Astrocyte (in vitro differentiated cells and primary cell): ENCODE results near the gene CBLN3. TPM values are rescaled to one million over a fixed set of nuclear protein-coding genes. Genes with fewer than 3 reads are reported as not detected.

Experiments used
- DNase-seq: peaks from one replicate; pipeline ENCODE4 v3.0.0-alpha.2; 2010; ENCODE audit warnings: low read depth
- FAIRE-seq: peaks from 2 replicates; lab custom pipeline; 2011; peaks lifted over from hg19 to GRCh38; lab: Jason Lieb, UNC
- H2AFZ ChIP-seq: 2 replicates; pipeline ENCODE4 v1.6.0; 2012; ENCODE audit warnings: low read depth, low read length, inconsistent platforms
- H3K27ac ChIP-seq: 2 replicates; pipeline ENCODE4 v1.5.1; 2011; ENCODE audit warnings: low read depth, low read length, inconsistent platforms
- H3K27me3 ChIP-seq: 2 replicates; pipeline ENCODE4 v1.6.0; 2011; ENCODE audit warnings: low read length, inconsistent platforms; ENCODE audit not compliant: insufficient read depth
- H3K36me3 ChIP-seq: 2 replicates; pipeline ENCODE4 v1.5.1; 2011; ENCODE audit warnings: low read length, inconsistent platforms; ENCODE audit not compliant: insufficient read depth
- H3K4me1 ChIP-seq: 2 replicates; pipeline ENCODE4 v1.5.1; 2011; ENCODE audit warnings: low read length, inconsistent platforms; ENCODE audit not compliant: insufficient read depth
- H3K4me2 ChIP-seq: 2 replicates; pipeline ENCODE4 v1.6.0; 2012; ENCODE audit warnings: low read length, inconsistent platforms
- H3K4me3 ChIP-seq: 2 replicates; pipeline ENCODE4 v1.5.1; 2011; ENCODE audit warnings: low read depth, mild to moderate bottlenecking, low read length, inconsistent platforms; ENCODE audit not compliant: insufficient read depth
- H3K79me2 ChIP-seq: 2 replicates; pipeline ENCODE4 v1.6.0; 2012; ENCODE audit warnings: mild to moderate bottlenecking, low read length, inconsistent platforms; ENCODE audit not compliant: insufficient read depth
- H3K9ac ChIP-seq: 2 replicates; pipeline ENCODE4 v1.6.0; 2012; ENCODE audit warnings: mild to moderate bottlenecking, low read length, inconsistent platforms
- H3K9me3 ChIP-seq: 2 replicates; pipeline ENCODE4 v1.5.1; 2012; ENCODE audit warnings: low read depth, mild to moderate bottlenecking, low read length, inconsistent platforms; ENCODE audit not compliant: insufficient read depth
- H4K20me1 ChIP-seq: 2 replicates; pipeline ENCODE4 v1.6.0; 2012; ENCODE audit warnings: low read length, inconsistent platforms; ENCODE audit not compliant: insufficient read depth
- H3K27ac Mint-ChIP-seq: one replicate; pipeline ENCODE4 v1.8.0; 2021; ENCODE audit warnings: mild to moderate bottlenecking, mixed read lengths; ENCODE audit not compliant: unreplicated experiment
- H3K27me3 Mint-ChIP-seq: one replicate; pipeline ENCODE4 v1.8.0; 2021; ENCODE audit warnings: low read depth, mixed read lengths; ENCODE audit not compliant: unreplicated experiment
- H3K36me3 Mint-ChIP-seq: one replicate; pipeline ENCODE4 v1.8.0; 2021; ENCODE audit warnings: low read depth, mixed read lengths; ENCODE audit not compliant: unreplicated experiment
- H3K4me1 Mint-ChIP-seq: one replicate; pipeline ENCODE4 v1.8.0; 2021; ENCODE audit warnings: low read depth, mixed read lengths; ENCODE audit not compliant: unreplicated experiment
- H3K4me3 Mint-ChIP-seq: one replicate; pipeline ENCODE4 v1.8.0; 2021; ENCODE audit warnings: mild to moderate bottlenecking, moderate library complexity, mixed read lengths; ENCODE audit not compliant: unreplicated experiment
- H3K9me3 Mint-ChIP-seq: one replicate; pipeline ENCODE4 v1.8.0; 2021; ENCODE audit warnings: mild to moderate bottlenecking, mixed read lengths; ENCODE audit not compliant: unreplicated experiment
- EZH2 ChIP-seq: IDR thresholded peaks from 2 replicates; pipeline ENCODE4 v1.6.1; 2012; ENCODE audit warnings: mild to moderate bottlenecking, low read length, inconsistent platforms; ENCODE audit not compliant: insufficient read depth
- total RNA-seq: library from RNA; stranded (reverse); gene quantifications from 2 replicates; pipeline ENCODE4 v1.2.1, GENCODE V29; 2021
- TF ChIP-seq, protein P1 (sequence below): IDR thresholded peaks from 2 replicates; pipeline ENCODE4 v1.5.1; 2011; ENCODE audit warnings: low read depth, mild to moderate bottlenecking, inconsistent platforms, low read length, moderate library complexity; ENCODE audit not compliant: insufficient read depth

The CBLN3 gene
- total RNA-seq, 1 donor from 2014 or later: 3.9 TPM

DNA sequence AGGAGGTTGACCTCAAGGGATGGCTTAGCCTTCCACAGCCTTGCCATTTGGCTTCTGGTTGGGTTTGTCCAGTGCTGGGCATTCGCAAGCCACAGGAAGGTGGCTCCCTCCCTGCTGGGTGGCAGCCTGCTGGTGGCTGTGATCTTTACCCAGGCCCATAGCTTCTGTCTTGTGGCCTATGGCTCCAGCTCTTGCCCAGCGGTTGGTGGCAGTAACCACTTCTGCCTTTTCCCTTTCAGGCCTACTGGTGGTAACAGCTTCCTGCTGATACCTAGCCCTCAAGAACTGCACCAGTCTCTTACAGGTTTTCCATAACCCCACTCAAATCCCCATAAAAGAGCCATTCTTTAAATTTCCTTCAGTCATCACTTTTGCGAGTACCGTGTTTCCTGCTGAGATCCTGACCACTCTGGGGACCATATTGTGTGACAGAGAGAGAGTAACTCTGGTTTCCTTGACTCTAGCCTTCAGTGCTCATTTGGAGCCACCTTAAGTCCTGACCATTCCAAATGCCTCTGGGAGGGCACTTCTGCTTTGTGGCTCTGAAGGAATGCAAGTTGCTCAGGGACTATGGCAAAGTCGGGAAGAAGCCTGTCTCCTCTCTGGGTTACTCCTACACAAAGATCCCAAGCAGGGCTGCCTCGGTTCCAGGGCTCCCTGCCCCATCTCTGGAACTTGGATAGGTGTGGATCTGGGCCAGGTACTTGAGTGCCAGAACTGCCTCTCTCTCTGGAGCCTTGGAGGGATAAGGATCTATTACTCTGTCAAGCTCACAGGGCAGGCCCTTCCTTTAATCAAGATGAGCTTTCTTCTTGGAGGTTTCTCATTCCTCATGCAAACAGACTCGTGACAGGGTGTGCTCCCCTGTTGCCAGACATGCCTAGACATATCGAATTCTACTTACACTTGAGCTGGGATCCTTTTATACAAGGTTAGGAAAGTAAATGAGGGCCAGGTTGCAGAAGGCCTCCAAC lies 33.6 kb downstream of the CBLN3 start:
- peaks cover 28% of the 10 kb centered on the region for H3K4me1 Mint-ChIP-seq
- TF ChIP-seq EZH2: no peak
- TF ChIP-seq, protein P1, sequence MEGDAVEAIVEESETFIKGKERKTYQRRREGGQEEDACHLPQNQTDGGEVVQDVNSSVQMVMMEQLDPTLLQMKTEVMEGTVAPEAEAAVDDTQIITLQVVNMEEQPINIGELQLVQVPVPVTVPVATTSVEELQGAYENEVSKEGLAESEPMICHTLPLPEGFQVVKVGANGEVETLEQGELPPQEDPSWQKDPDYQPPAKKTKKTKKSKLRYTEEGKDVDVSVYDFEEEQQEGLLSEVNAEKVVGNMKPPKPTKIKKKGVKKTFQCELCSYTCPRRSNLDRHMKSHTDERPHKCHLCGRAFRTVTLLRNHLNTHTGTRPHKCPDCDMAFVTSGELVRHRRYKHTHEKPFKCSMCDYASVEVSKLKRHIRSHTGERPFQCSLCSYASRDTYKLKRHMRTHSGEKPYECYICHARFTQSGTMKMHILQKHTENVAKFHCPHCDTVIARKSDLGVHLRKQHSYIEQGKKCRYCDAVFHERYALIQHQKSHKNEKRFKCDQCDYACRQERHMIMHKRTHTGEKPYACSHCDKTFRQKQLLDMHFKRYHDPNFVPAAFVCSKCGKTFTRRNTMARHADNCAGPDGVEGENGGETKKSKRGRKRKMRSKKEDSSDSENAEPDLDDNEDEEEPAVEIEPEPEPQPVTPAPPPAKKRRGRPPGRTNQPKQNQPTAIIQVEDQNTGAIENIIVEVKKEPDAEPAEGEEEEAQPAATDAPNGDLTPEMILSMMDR: no peak
- no peak overlapping the region for H2AFZ ChIP-seq

DNA sequence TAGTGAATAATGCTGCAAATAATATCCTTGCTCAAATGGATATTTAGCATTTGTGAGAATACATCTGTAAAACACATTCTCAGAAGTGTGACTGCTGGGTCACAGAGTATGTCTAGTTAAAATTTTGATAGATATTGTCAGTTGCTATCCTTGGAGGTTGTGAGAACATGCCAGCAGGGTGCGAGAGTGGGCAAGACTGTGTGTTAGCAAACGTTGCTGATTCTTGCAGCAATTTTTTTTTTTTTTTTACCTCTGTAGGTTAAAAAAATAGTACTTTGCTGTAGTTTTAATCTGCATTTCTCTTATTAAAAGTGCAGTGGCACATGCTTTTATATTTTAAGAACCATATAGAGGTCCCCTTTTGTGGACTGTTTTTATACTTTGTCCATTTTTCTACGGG lies 35.2 kb downstream of the CBLN3 start:
- Histone ChIP-seq H3K4me2 (no peak overlapping the region), H3K4me1 (peaks cover 4% of the 10 kb centered on the region), H2AFZ (no peak overlapping the region), H3K79me2 (no peaks in the 10 kb centered on the region), H3K9ac (no peak overlapping the region), H3K9me3 (no peaks in the 10 kb centered on the region), H3K27ac (no peak overlapping the region), H3K36me3 (no peaks in the 10 kb centered on the region), H4K20me1 (no peaks in the 10 kb centered on the region), H3K27me3 (no peaks in the 10 kb centered on the region), H3K4me3 (no peak overlapping the region)
- Mint-ChIP-seq H3K4me3 (no peak overlapping the region), H3K27me3 (no peaks in the 10 kb centered on the region), H3K27ac (no peak overlapping the region), H3K9me3 (no peaks in the 10 kb centered on the region), H3K36me3 (no peaks in the 10 kb centered on the region), H3K4me1 (peaks cover 23% of the 10 kb centered on the region)
- TF ChIP-seq, protein P1: no peak
- no peak for TF ChIP-seq EZH2
- FAIRE-seq: no peak
- DNase-seq: no peak

More for the DNA sequence above, 33.6 kb downstream of the CBLN3 start:
- H3K27ac Mint-ChIP-seq: peak overlapping the region; percentile 44
- Histone ChIP-seq H3K4me2 (no peak overlapping the region), H3K9ac (no peak overlapping the region), H3K9me3 (no peaks in the 10 kb centered on the region), H3K27me3 (no peaks in the 10 kb centered on the region), H3K79me2 (no peaks in the 10 kb centered on the region), H4K20me1 (no peaks in the 10 kb centered on the region), H3K27ac (no peak overlapping the region), H3K4me1 (peaks cover 4% of the 10 kb centered on the region), H3K36me3 (no peaks in the 10 kb centered on the region), H3K4me3 (no peak overlapping the region)
- FAIRE-seq (no peak), DNase-seq (peak; percentile 10)
- H3K27me3 Mint-ChIP-seq: no peaks in the 10 kb centered on the region
- no peaks in the 10 kb centered on the region for H3K9me3 Mint-ChIP-seq
- H3K4me3 Mint-ChIP-seq: peak overlapping the region; percentile 9
- no peaks in the 10 kb centered on the region for H3K36me3 Mint-ChIP-seq
